Measurements from ENCODE around the gene STK32C. TPM values are rescaled to one million over a fixed set of nuclear protein-coding genes. Genes with fewer than 3 reads are reported as not detected.

The STK32C gene
- total RNA-seq, 4 donors from 2014 or later = 4.8 to 10.9 (median 7.8) TPM

- Histone ChIP-seq H3K27me3 (peaks cover 0 to 20% (median 0%) of the 10 kb centered on the region in 4 donors), H3K36me3 (peaks cover 0 to 54% (median 30%) of the 10 kb centered on the region in 4 donors), H3K4me3 (no peak overlapping the region), H3K4me1 (no peaks in the 10 kb centered on the region), H3K9me3 (no peaks in the 10 kb centered on the region), H3K27ac (replicated peaks in 1 of 4) (no peak overlapping the region)
- intact Hi-C loops (cut with DNase I) = no loop called here
- TF ChIP-seq, protein P1, sequence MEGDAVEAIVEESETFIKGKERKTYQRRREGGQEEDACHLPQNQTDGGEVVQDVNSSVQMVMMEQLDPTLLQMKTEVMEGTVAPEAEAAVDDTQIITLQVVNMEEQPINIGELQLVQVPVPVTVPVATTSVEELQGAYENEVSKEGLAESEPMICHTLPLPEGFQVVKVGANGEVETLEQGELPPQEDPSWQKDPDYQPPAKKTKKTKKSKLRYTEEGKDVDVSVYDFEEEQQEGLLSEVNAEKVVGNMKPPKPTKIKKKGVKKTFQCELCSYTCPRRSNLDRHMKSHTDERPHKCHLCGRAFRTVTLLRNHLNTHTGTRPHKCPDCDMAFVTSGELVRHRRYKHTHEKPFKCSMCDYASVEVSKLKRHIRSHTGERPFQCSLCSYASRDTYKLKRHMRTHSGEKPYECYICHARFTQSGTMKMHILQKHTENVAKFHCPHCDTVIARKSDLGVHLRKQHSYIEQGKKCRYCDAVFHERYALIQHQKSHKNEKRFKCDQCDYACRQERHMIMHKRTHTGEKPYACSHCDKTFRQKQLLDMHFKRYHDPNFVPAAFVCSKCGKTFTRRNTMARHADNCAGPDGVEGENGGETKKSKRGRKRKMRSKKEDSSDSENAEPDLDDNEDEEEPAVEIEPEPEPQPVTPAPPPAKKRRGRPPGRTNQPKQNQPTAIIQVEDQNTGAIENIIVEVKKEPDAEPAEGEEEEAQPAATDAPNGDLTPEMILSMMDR (IDR thresholded peaks at IDR 0.05) = no peak
- no peak for TF ChIP-seq EP300 (IDR thresholded peaks at IDR 0.05)
- no peak for DNase-seq (ENCODE audit: extremely low spot score)
- 92% methylated on average over 23 of the region's 42 CpGs for WGBS
Observed at GRCh38 chr10:132169031-132169765, 138.6 kb downstream of the STK32C start.

GRCh38 chr10:132168571-132169030 is 139.1 kb downstream of the STK32C start:
- no peaks in the 10 kb centered on the region for H3K9me3 ChIP-seq
- H3K4me1 ChIP-seq = peaks cover 0 to 5% (median 1%) of the 10 kb centered on the region in 4 donors
- no peak for TF ChIP-seq POLR2A (IDR thresholded peaks at IDR 0.05; ENCODE audit: low read depth)
- no peak for TF ChIP-seq POLR2AphosphoS5 (IDR thresholded peaks at IDR 0.05)
- TF ChIP-seq, protein P1 (IDR thresholded peaks at IDR 0.05) = no peak
- no peak for TF ChIP-seq EP300 (IDR thresholded peaks at IDR 0.05)
- H3K27ac ChIP-seq (replicated peaks in 1 of 4) = no peak overlapping the region
- peaks cover 0 to 17% (median 0%) of the 10 kb centered on the region in 4 donors for H3K27me3 ChIP-seq
- peaks cover 0 to 54% (median 30%) of the 10 kb centered on the region in 4 donors for H3K36me3 ChIP-seq
- H3K4me3 ChIP-seq = no peak overlapping the region
- DNase-seq (ENCODE audit: extremely low spot score) = no peak
- WGBS = 82% methylated on average over 4 of the region's 28 CpGs
- intact Hi-C loops (cut with DNase I) = no loop called here

GRCh38 chr10:132167976-132168375 is 139.8 kb downstream of the STK32C start:
- Histone ChIP-seq H3K4me1 (peaks cover 6 to 11% (median 8%) of the 10 kb centered on the region in 4 donors), H3K36me3 (peaks cover 0 to 54% (median 30%) of the 10 kb centered on the region in 4 donors), H3K27ac (replicated peaks in 1 of 4) (no peak overlapping the region), H3K27me3 (peaks cover 0 to 17% (median 0%) of the 10 kb centered on the region in 4 donors), H3K4me3 (no peak overlapping the region), H3K9me3 (no peaks in the 10 kb centered on the region)
- no peak for DNase-seq (ENCODE audit: extremely low spot score)
- intact Hi-C loops (cut with DNase I) = no loop called here
- WGBS = 73% methylated on average over 11 of the region's 17 CpGs
- TF ChIP-seq EP300 (IDR thresholded peaks at IDR 0.05) (no peak), POLR2A (IDR thresholded peaks at IDR 0.05; ENCODE audit: low read depth) (no peak), POLR2AphosphoS5 (IDR thresholded peaks at IDR 0.05) (no peak)
- TF ChIP-seq, protein P1 (IDR thresholded peaks at IDR 0.05) = no peak

GRCh38 chr10:132167041-132167674 is 140.6 kb downstream of the STK32C start:
- DNase-seq (ENCODE audit: extremely low spot score) = no peak
- WGBS = 85% methylated on average over 20 of the region's 22 CpGs
- no peaks in the 10 kb centered on the region for H3K9me3 ChIP-seq
- H3K36me3 ChIP-seq = peaks cover 0 to 54% (median 30%) of the 10 kb centered on the region in 4 donors
- H3K27ac ChIP-seq (replicated peaks in 1 of 4) = no peak overlapping the region
- TF ChIP-seq, protein P1 (IDR thresholded peaks at IDR 0.05) = no peak
- TF ChIP-seq POLR2A (IDR thresholded peaks at IDR 0.05; ENCODE audit: low read depth) = no peak
- no peak for TF ChIP-seq POLR2AphosphoS5 (IDR thresholded peaks at IDR 0.05)
- no peak for TF ChIP-seq EP300 (IDR thresholded peaks at IDR 0.05)
- H3K4me1 ChIP-seq = peaks cover 14 to 19% (median 15%) of the 10 kb centered on the region in 4 donors
- H3K27me3 ChIP-seq = peaks cover 0 to 17% (median 0%) of the 10 kb centered on the region in 4 donors
- intact Hi-C loops (cut with DNase I) = no loop called here
- no peak overlapping the region for H3K4me3 ChIP-seq

All from esophagus muscularis mucosa (tissue), 4 donors.